Amniotic stem cell (primary cell): ENCODE data around the gene DNAJC18.
"Not testable (repeated sequence)": the region's sequence is repeated elsewhere in the genome, so short reads cannot be mapped to it uniquely, and the experiment has no call there.

ENCODE experiments used
- DNase-seq: peaks from one replicate; lab custom pipeline; 2025; lab: John Stamatoyannopoulos, UW

DNAJC18 gene

DNA sequence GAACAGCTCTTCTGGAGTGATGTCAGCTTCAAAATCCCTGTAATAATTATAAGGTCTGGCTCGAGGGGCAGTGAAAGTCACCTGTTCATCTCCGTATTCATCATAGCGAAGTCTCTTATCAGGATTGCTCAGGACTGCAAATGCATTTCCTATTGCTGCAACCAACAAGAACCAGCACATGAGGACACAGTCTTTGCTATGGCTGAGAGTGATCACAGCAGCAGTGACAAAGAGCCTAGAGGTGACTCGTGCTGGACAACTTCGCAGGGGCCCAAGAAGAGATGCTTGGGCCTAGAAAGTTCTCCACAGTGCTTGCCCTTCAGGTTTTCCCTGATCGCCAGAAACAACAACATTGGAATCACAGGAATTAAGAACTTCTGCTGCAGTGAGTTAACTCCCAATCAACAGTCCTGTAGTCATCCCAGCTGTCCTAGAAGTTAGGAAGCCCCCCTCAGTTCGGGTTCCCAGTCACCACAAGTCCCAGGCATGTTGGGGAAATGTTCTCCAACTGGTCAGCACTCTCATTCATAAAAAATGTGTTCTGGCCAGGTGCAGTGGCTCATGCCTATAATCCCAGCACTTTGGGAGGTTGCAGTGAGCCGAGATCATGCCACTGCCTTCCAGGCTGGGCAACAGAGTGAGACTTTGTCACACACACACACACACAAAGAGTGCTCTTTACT is 13.0 kb downstream of the DNAJC18 start:
- no peak for DNase-seq

DNA sequence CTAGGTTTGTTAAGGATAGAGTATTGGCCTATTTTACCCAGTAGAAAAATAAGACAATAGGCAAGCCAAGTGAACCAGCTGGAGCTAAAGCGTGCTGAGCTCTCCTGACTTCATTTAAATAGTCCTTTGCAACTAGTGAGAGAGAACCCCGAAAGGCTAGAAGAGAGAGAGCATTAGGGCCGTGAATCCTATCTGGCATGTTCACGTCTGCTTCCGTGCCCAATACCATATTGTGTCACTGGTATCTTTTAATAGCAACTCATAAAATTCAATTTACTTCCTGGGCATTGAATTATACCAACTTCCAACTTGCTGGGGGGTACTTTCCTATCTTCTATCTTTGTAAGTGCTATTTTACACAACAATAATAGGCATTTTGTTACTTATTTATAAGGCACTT is 13.8 kb downstream of the DNAJC18 start:
- DNase-seq, result no peak

DNA sequence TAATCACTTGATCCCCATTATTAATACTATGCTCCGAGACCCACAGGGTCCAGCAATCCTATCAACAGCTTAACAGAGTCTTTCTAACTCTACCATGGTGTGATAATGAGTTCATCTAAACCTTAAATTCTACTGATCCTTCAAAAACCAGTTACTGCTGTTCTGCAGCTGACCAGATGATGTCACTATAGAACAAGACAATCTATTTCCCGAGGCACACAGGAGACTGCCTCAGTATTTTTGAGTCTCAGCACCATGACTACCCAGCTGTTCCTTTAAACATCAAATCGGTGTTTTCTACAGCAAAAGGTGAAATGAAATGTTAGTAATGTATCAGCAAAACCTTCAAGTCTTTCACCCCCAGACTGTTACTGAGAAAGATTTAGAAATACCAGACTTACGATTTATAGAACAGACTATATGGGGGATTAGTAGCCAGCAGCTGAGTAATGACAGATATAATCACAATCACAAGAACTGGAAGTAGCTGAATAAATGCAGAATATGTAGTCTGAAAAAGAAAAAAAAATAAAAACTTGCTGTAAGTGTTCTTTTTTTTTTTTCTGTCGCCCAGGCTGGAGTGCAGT is 16.9 kb downstream of the DNAJC18 start:
- DNase-seq, result no peak

DNA sequence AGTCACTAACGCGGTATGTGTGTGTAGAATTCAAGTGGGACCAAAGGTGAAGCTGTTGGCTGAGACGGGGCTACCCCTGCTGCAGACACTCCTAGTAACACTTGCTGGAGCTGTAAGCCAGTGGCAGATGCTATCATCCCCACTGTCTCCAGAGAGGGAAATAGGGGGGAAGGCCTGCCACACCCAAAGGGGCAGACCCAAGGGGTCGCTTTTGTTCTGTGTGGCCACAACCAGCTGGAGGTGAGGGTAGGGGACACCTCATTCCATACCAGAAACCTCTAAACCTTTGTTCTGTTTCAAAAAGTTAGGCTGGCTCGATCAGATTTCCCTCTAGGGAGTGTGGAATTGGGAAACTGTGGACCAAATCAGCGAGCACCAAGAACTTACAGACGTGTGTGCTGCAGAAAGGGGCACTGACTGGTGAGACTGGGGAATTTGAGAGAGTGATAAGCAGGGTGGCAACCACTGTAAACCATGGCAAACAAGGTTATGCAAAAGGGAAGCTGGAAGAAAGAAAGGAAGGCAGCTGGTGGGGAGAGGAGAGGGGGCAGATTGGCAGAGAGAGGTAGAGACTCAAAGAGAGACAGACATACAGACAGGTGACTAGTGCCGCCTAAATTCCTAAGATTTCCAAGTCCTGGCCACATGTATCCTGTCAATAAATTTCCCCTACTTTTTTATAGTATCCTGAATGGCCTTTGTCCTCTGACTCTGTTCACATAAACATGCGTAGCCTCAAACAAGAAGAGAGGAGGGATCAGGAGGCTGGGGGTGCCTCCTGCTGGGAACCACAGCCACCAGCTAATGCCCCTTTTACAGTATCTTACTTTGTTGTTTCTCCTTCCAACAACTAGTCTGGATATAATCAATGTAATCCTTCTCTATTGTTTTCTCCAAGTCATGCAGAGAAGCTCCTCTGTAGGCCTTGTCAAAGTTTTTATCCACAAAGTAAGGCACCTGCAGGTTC is 19.8 kb downstream of the DNAJC18 start:
- no peak for DNase-seq

DNA sequence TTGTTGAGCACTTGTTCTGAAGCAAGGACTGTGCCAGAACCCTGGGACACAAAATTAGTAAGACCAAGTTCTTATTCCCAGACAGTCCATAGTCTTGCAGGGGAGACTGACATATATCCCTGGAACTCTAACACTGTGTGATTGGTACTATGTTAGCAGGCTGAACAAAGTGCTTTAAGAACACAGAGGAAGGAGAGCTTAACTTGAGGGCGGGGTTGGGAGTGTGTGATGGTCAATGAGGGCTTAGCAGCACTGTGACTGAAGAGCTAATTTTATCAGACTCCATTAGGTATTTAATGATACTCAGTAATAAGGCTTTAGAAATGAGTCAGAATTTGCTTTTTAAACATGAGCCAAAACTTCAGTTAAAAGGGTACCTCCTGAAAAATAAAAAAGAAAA is 20.5 kb downstream of the DNAJC18 start:
- no peak for DNase-seq

DNA sequence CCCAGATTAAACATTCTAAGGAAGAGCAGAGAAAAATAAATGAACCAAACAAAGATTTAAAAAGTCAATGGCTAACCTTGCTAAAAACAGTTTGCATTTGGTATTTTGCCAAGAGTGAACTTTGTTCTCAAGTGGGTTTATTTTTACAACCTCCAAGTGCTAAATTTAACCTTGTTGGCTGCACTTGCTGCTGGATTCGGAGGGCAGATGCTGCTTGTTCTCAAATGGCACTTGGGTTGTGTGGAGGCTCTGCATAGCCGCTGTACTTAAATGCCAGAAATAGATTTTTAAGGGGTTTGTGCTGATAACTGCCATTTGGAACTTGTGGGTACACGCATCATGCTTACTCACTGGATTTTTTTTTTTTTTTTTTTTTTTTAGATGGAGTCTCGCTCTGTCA is 22.1 kb downstream of the DNAJC18 start:
- DNase-seq, result no peak

DNA sequence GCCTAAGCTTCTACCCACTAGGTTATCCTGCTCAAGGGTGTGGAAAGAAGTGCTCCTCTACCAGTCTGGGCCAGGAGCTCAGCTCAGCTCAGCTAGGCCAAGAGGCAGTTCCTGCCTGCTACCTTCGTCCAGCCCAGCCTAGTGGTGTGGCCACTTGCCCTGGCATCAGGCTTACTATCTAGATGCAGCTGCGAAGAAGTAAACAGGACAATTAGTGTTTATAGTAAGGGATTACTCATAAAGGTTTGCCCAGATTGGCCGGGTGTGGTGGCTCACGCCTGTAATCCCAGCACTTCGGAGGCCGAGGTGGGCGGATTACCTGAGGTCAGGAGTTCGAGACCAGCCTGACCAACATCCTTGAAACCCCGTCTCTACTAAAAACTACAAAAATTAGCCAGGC is 22.7 kb downstream of the DNAJC18 start:
- DNase-seq, result no peak

DNA sequence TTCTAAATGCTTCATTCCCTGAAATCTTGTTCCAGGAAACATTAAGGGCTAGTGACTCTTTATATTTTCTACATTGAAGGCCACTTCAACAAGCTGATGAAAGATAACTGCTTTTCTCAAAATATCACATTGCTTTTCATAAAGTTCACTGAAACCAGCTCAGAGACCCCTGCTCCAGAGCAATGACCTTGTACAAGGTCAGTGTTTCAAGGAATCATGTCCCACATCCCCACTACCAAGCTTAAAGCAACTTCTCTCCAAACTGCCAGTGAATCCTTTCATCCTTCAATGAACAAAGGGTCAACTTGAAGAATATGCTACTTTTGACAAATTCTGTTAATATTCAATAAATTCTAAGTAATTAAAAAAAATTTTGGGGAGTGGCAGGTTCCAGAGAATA is 23.5 kb downstream of the DNAJC18 start:
- no peak for DNase-seq

DNA sequence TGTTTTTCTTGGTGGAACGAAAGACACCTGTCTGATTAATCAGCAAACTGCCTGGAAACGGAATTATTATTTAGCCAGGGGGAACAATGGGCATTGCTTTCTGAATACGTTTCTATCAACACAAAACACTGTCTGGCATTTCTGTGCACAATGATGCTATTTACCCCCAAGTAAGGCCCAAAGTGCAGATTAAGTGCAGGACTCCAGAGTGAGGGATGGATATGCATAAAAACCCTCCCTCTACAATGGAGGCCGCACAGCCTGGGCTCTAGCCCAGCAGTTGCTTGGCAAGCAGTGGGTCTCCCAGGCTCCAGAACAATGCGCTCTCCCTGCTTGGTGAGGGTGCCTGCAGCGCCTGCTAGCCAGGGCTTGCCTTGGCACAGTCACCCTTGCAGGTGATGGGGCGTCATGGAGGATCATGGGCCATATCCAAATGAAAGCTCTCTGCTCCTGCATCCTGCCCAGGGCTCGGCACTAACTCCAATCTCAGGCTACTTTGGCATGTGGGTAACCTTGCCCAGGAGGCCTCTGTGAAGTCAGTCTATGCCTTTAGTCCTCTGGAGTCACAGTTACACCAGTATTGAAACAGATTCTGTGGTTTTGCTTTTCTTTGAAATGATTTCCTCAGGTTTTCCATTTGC is 24.0 kb downstream of the DNAJC18 start:
- DNase-seq, result no peak

DNA sequence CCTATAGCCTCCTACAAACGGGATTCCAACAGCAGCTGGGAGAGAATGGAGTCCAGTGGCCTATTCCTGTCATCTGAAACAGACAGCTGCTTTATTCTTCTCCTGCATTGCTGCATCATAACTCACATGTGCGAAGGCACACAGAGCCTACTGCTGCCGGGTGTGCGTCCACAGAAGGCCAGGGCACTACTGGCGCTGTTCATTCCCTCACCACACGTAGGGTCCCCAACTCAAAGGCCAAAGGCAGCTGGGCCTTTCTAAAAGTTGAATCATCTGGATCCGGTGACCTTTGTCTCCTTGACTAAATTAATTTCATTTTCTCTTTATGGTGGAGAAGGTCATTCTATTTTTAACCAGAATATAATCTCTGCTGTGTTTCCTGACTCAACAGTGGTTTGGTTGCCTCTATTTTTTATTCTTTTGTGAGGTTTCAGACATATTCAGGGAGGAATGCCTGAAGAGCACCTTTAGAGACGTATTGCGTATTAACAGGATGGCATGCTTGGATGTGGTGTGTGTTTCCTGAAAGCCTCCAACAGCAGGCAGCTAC is 24.7 kb downstream of the DNAJC18 start:
- no peak for DNase-seq

DNA sequence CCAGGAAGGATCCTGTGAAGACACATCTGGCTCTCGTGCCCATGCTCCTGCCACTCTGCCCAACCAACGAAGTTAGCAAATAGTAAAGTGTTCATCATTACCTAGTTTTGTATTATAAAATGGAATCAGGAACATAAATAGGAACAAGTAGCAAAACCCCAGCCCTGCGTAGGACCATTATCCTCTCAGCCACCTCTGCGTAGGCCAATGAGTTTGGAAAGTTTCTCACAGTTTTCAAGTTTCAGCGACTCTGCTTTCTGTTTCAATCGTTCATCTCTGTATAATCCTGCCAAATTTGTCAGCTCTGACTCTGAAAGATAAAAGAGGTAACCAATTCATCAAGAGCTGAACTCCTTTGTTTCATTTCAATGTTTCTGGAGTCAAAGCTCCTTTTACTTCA is 25.4 kb downstream of the DNAJC18 start:
- DNase-seq, result no peak

DNA sequence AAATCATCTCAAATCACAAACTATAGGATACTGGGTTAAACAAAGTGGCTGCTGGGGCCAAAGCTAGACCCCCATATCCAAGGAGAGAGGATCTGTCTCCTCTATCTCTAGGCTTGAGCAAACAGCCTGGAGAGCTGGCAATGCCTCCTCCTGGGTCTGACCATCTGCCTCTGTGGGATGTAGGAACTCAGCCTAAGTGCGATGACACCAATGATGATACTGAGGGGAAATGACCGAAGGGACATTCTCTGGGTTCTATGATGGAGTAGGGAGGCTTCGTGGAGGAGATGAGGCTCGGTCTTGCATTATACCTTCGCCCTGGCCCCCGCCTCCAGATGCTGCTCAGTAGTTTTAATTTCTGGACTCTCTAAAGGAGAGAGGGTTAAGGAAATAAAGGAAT is 26.2 kb downstream of the DNAJC18 start:
- no peak for DNase-seq

DNA sequence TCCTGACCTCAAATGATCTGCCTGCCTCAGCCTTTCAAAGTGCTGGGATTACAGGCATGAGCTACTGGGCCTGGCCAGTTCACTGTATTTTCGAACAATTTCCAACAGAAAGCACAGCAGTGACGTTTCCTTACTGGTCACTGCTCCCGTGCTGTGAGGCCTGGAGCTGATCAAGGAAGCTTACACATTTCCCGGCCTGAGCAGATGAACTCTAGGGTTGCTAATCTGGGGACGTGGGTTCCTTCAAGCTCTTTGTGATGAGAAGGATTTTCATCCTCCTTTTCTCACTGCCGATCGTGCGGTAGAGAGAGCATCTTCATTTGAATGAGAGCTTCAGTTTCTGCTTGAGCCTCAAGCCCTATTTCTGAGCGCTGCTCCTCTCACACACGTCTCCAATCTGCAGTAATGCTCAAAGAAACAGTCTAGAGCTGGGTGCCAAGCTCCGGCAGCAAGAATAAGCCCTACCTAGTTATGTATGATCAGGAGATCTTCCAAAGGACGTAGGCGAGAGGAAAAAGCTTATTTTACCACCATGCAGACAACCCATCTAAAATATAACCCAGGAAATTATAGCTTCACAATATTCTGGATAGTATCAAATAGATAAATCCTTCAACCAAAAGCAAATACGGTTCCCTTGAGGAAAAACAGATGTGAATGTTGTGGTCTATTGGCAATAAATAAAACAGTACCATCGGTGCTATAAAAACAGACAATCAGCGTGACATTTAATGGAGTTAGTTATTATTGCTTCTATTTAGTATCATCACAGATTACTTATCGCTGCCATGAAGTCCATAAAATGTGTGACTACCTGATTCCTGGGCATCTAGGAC is 28.1 kb downstream of the DNAJC18 start:
- DNase-seq, result no peak

DNA sequence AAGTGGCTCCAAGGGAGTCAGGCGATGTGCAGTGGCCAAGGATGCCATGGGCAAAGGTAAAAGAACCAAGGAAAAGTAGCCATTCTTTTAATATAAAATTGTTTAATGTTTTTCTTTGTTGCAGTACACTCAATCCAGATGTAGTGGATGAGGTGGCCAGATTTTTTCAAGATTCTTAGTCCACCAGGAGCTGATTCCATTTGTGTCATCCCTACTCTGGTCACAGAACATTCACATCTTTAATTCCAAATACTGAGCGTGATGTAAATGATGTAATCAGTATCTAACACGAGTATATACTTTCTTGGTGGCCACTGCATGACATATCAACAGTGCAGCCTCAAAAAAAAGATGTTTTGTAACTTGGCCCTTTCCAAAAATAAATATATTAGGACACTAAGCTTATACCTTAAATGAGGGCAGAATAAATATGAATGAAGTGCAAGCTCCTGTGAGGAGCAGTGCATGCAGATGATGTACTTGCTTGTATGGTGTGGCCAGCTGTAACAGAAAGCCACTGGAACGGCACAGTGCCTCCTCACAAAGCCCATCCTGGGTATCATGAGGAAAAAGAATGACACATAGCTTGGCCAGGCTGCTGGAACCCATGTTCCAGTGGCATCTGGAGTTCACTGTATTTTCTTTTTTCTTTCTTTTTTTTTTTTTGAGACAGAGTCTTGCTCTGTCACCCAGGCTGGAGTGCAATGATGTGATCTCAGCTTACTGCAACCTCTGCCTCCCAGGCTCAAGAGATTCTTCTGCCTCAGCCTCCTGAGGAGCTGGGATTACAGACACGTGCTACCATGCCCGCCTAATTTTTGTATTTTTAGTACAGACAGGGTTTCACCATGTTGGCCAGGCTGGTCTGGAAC is 29.0 kb downstream of the DNAJC18 start:
- no peak for DNase-seq

DNA sequence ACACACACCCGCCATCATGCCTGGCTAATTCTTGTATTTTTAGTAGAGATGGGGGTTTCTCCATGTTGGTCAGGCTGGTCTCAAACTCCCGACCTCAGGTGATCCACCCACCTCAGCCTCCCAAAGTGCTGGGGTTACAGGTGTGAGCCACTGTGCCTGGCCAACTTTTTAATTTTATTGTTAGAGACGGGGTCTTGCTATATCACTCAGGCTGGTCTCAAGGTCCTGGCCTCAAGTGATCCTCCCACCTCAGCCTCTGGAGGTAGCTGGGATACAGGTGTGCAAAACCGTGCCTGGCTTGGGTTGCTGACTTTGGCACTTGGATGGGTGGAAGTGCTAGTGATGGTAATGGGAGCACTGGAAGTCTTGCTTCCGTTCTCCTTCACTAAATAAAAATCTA is 30.2 kb downstream of the DNAJC18 start:
- DNase-seq, result not testable (repeated sequence)

DNA sequence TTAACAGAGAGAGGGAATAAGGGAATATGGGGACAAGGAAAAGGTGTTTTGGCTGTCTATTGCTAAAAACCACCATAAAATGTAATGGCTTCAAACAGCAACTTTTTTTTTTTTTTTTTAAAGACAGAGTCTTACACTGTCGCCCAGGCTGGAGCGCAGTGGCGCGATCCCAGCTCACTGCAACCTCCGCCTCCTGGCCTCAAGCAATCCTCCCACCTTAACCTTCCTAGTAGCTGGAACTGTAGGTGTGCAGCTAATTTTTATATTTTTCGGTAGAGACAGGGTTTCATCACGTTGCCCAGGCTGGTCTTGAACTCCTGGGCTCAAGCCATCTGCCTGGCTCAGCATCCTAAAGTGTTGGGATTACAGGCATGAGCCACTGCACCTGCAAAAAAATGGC is 31.1 kb downstream of the DNAJC18 start:
- no peak for DNase-seq

DNA sequence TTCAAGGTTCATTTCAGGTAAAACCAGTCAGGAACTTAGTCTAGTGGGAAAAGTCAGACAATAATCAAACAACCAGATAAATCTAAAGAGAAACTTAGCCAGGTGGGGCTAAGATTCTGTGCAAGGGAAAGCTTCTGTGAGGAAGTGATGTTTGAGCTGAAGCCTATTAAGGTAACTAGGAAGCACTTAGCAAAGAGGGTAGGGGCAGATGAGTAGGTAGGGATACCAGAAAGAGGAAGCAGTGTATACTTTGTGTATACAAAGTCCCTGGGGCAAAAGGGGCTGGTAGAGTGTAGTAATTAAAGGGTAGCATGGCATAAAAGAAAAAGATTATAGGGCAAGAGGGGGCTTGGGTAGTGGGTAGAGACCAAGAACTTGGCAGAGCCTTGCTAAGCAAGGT is 31.8 kb downstream of the DNAJC18 start:
- DNase-seq, result no peak

DNA sequence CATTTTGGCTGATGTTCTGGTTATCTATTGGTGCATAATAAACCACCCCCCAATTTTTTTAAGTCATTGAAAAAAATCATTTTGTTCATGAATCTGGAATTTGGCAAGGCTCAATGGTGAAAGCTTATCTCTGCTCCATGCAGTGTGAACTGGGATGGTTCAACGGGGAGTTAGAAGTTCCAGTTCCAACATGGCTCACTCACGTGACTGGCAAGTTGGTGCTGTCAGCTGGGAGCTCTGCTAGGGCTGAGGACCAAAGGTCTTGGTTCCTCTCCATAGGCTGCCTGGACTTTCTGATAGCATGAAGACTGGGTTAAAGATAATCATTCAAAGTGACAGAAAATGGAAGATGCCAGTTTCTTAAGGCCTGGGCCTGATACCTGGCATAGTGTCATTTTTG is 32.4 kb downstream of the DNAJC18 start:
- DNase-seq, result no peak

DNA sequence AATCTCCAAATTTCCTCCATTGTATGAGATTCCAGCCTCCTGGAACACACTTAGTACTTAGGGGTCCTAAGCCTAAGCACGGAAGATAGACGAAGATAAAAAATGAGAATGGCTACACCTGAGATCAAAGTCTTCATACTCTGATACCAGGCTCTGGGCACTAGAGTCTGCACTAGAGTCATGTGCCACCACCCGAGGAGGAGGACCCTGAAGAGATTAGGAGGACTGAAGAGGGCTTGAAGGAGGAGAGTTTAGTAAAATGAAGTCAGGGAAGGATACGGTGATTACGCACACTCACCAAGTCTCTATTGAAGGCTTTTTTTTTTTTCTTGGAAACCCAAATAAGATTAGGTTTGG is 34.9 kb downstream of the DNAJC18 start:
- no peak for DNase-seq

DNA sequence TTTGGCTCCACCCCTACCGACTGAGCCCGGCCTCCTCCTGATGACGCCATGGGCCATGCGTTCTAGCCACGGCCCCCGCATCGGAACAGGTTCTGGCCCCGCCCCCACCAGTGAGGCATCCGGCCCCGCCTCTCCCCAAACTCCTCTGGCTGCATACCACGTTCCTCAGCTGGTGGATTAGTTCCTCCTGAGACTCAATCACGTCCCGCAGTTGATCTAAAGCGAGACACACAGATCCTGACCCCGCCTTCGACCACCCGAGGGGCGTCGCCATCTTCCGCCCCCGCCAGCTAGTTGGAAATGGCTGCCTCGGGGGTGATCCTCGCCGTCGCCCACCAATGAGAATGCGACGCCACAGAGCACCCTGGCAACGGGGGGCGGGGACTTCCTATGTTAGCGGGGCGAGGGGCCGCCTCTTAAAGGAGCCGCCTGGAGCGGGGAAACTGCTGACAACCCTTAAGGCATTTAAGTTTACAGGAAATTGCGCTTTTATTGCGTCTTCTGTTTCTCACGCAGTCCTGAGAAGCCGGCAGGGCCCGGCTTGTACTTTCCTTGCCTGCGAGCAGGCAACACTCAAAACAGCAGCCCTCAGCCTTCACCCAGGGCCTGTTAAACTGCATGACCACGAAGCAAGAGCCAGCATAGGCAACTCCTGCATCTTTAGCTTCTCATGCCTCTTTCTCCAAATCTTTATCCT is 35.4 kb downstream of the DNAJC18 start, which contains the start of gene SPATA24:
SPATA24 (minus strand) TSS at position 303 of the 697 bp plus-strand sequence; CDS start at position 274, 29 bp downstream.
- peak; percentile 99 for DNase-seq
